Measurements from ENCODE around the gene HEXIM1. TPM values are rescaled to one million over a fixed set of nuclear protein-coding genes. Genes with fewer than 3 reads are reported as not detected.
A peak's percentile ranks its signal among the peaks of the same experiment; 100 is the strongest.

HEXIM1 gene
- polyA plus RNA-seq, 3 donors = 2.2 to 14.8 (median 2.5) TPM

DNA sequence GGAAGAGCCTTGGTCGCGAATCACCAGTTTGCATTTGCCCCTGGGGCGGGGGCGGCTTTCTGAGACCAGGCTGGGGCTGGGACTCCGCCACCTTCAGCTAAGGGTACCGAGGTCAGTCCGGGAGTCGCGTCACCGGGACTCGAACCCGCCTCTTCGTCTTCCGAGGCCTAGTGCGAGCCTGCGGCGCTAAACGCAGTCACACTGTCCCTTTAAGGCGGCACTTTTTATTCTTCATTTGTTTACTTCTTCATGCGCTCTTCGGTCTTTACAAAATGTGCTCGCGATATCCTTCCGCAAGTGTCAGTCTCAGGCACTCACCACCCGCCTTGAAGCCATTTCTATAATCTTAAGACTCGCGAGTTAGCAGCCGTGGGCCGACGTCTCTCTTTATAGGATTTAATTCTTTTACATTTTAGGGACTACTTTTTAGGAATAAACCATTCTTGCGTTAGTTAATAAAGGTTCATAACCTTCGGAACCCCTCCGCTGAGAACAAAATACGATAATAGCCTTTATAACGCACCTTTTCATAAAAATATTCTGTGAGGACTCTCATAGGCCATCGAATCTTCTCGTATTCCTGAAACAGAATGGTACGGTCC, 593 bp upstream of the HEXIM1 start:
- peak overlapping the region; percentile 85 for H3K9ac ChIP-seq (ENCODE audit: insufficient read depth, low read length, poor library complexity, severe bottlenecking)
- H3K9me3 ChIP-seq (replicated peaks in 1 of 2; ENCODE audit: control insufficient read depth in 1 of 2, insufficient read depth in 1 of 2, low read length in 2 of 2) = no peaks in the 10 kb centered on the region
- peak overlapping the region; percentile 89 to 99 for H3K27ac ChIP-seq (ENCODE audit: low read depth in 1 of 2, low read length in 2 of 2)
- intact Hi-C loops (cut with micrococcal nuclease) = loop anchor here (1.0 to 10.0 kb wide), 4 partner anchors 13 to 167 kb away; partner anchors contain the start of genes HEXIM2 (in 2 of the 2), ACBD4 (in 1 of the 2) and MAP3K14 (in 1 of the 2)
- 0% methylated on average over 29 of the region's 38 CpGs for WGBS (ENCODE audit: insufficient coverage)
- peak overlapping the region; percentile 76 to 92 (median 80) for H3K4me3 ChIP-seq (replicated peaks in 1 of 3; ENCODE audit: low read depth in 2 of 3, low read length in 3 of 3)
- H3K4me3 Mint-ChIP-seq = peak overlapping the region; percentile 88 to 97
- TF ChIP-seq, protein P1, sequence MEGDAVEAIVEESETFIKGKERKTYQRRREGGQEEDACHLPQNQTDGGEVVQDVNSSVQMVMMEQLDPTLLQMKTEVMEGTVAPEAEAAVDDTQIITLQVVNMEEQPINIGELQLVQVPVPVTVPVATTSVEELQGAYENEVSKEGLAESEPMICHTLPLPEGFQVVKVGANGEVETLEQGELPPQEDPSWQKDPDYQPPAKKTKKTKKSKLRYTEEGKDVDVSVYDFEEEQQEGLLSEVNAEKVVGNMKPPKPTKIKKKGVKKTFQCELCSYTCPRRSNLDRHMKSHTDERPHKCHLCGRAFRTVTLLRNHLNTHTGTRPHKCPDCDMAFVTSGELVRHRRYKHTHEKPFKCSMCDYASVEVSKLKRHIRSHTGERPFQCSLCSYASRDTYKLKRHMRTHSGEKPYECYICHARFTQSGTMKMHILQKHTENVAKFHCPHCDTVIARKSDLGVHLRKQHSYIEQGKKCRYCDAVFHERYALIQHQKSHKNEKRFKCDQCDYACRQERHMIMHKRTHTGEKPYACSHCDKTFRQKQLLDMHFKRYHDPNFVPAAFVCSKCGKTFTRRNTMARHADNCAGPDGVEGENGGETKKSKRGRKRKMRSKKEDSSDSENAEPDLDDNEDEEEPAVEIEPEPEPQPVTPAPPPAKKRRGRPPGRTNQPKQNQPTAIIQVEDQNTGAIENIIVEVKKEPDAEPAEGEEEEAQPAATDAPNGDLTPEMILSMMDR (IDR thresholded peaks at IDR 0.05) = no peak
- H3K27ac Mint-ChIP-seq = peak overlapping the region; percentile 97 to 100 (median 99)
- H3K4me2 ChIP-seq (replicated peaks; ENCODE audit: extremely low read depth, low read length, poor library complexity, severe bottlenecking) = peak overlapping the region; percentile 83
- no peaks in the 10 kb centered on the region for H3K36me3 ChIP-seq (replicated peaks in 1 of 2; ENCODE audit: control insufficient read depth in 1 of 2, insufficient read depth in 2 of 2, low read length in 2 of 2)
- peaks cover 0 to 2% (median 0%) of the 10 kb centered on the region in 3 donors for H3K27me3 Mint-ChIP-seq (ENCODE audit: low read depth in 3 of 3)
- no peaks in the 10 kb centered on the region for H3K27me3 ChIP-seq (ENCODE audit: control insufficient read depth in 2 of 2, insufficient read depth in 2 of 2, low read length in 2 of 2)
- no peaks in the 10 kb centered on the region for H3K9me3 Mint-ChIP-seq
- peak; percentile 83 to 88 (median 84) for DNase-seq
- H3K79me2 ChIP-seq (ENCODE audit: insufficient read depth, low read length) = peaks cover 47% of the 10 kb centered on the region
- H3K4me1 Mint-ChIP-seq = peaks cover 53% of the 10 kb centered on the region
- peaks cover 39% of the 10 kb centered on the region for H4K20me1 ChIP-seq (ENCODE audit: insufficient read depth, low read length)
- no peaks in the 10 kb centered on the region for H3K36me3 Mint-ChIP-seq
- H2AFZ ChIP-seq (ENCODE audit: insufficient read depth, low read depth, low read length, poor library complexity, severe bottlenecking) = peak overlapping the region; percentile 85
- H3K4me1 ChIP-seq (ENCODE audit: control insufficient read depth in 1 of 2, insufficient read depth in 2 of 2, low read length in 2 of 2) = peaks cover 57 to 75% of the 10 kb centered on the region in 2 donors

DNA sequence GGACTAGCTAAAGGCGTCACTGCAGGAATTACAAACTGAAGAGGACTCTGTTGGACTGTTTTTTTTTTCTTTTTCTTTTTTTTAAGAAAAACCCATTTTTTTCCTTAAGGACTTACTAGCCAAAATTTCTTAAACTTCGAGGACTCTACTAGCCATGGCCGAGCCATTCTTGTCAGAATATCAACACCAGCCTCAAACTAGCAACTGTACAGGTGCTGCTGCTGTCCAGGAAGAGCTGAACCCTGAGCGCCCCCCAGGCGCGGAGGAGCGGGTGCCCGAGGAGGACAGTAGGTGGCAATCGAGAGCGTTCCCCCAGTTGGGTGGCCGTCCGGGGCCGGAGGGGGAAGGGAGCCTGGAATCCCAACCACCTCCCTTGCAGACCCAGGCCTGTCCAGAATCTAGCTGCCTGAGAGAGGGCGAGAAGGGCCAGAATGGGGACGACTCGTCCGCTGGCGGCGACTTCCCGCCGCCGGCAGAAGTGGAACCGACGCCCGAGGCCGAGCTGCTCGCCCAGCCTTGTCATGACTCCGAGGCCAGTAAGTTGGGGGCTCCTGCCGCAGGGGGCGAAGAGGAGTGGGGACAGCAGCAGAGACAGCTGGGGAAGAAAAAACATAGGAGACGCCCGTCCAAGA, 878 bp downstream of the HEXIM1 start:
- H3K27ac ChIP-seq (ENCODE audit: low read depth in 1 of 2, low read length in 2 of 2) = peak overlapping the region; percentile 80 to 89
- H3K27me3 ChIP-seq (ENCODE audit: control insufficient read depth in 2 of 2, insufficient read depth in 2 of 2, low read length in 2 of 2) = no peaks in the 10 kb centered on the region
- peaks cover 62% of the 10 kb centered on the region for H3K79me2 ChIP-seq (ENCODE audit: insufficient read depth, low read length)
- H3K4me1 ChIP-seq (ENCODE audit: control insufficient read depth in 1 of 2, insufficient read depth in 2 of 2, low read length in 2 of 2) = peaks cover 49 to 67% of the 10 kb centered on the region in 2 donors
- DNase-seq = peak in 2 of 3 donors; percentile 57 to 67
- H3K36me3 ChIP-seq (replicated peaks in 1 of 2; ENCODE audit: control insufficient read depth in 1 of 2, insufficient read depth in 2 of 2, low read length in 2 of 2) = no peaks in the 10 kb centered on the region
- intact Hi-C loops (cut with micrococcal nuclease) = loop anchor here (2.0 to 10.0 kb wide), 3 partner anchors 14 to 166 kb away; partner anchors contain the start of genes ACBD4 (in 1 of the 2) and MAP3K14 (in 1 of the 2)
- H3K9me3 ChIP-seq (replicated peaks in 1 of 2; ENCODE audit: control insufficient read depth in 1 of 2, insufficient read depth in 1 of 2, low read length in 2 of 2) = no peaks in the 10 kb centered on the region
- H3K4me3 ChIP-seq (replicated peaks in 1 of 3; ENCODE audit: low read depth in 2 of 3, low read length in 3 of 3) = peak overlapping the region; percentile 63 to 92 (median 83)
- 0% methylated on average over 21 of the region's 32 CpGs for WGBS (ENCODE audit: insufficient coverage)
- Mint-ChIP-seq H3K36me3 (no peaks in the 10 kb centered on the region), H3K27me3 (ENCODE audit: low read depth in 3 of 3) (no peaks in the 10 kb centered on the region), H3K9me3 (no peaks in the 10 kb centered on the region), H3K4me3 (peak overlapping the region; percentile 99 to 100), H3K4me1 (peaks cover 47% of the 10 kb centered on the region), H3K27ac (peak overlapping the region; percentile 95 to 100 (median 97))
- H2AFZ ChIP-seq (ENCODE audit: insufficient read depth, low read depth, low read length, poor library complexity, severe bottlenecking) = peak overlapping the region; percentile 72
- peaks cover 39% of the 10 kb centered on the region for H4K20me1 ChIP-seq (ENCODE audit: insufficient read depth, low read length)
- TF ChIP-seq, protein P1 (IDR thresholded peaks at IDR 0.05) = peak; percentile 80
- H3K4me2 ChIP-seq (replicated peaks; ENCODE audit: extremely low read depth, low read length, poor library complexity, severe bottlenecking) = peak overlapping the region; percentile 99
- peak overlapping the region; percentile 73 for H3K9ac ChIP-seq (ENCODE audit: insufficient read depth, low read length, poor library complexity, severe bottlenecking)
